ENCODE results near the gene ZNF655. TPM values are rescaled to one million over a fixed set of nuclear protein-coding genes. Genes with fewer than 3 reads are reported as not detected.
"Not testable (repeated sequence)": the region's sequence is repeated elsewhere in the genome, so short reads cannot be mapped to it uniquely, and the experiment has no call there.

The ZNF655 gene
- total RNA-seq, 2 donors from 2014 or later: 36.2 to 41.9 TPM

DNA sequence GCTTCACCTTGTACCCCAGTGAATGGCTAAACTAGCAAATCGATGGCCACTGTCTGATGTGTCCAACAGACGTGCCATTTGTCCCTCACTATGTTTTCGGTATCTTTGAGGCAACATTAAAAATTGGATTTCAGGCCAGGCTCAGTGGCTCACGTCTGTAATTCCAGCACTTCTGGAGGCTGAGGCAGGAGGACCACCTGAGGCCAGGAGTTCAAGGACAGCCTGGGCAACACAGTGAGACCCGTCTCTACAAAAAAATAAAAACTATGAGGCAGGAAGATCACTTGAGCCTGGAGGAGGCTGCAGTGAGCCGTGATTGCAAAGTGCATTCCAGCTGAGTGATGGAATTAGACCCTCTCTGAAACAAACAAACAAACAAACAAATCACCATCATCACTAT, 14.5 kb upstream of the ZNF655 start:
- TF ChIP-seq, protein P1, sequence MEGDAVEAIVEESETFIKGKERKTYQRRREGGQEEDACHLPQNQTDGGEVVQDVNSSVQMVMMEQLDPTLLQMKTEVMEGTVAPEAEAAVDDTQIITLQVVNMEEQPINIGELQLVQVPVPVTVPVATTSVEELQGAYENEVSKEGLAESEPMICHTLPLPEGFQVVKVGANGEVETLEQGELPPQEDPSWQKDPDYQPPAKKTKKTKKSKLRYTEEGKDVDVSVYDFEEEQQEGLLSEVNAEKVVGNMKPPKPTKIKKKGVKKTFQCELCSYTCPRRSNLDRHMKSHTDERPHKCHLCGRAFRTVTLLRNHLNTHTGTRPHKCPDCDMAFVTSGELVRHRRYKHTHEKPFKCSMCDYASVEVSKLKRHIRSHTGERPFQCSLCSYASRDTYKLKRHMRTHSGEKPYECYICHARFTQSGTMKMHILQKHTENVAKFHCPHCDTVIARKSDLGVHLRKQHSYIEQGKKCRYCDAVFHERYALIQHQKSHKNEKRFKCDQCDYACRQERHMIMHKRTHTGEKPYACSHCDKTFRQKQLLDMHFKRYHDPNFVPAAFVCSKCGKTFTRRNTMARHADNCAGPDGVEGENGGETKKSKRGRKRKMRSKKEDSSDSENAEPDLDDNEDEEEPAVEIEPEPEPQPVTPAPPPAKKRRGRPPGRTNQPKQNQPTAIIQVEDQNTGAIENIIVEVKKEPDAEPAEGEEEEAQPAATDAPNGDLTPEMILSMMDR (IDR thresholded peaks at IDR 0.05): no peak
- no peak for DNase-seq (ENCODE audit: low spot score)
- H3K9me3 ChIP-seq: peaks cover 5 to 28% of the 10 kb centered on the region in 2 donors

DNA sequence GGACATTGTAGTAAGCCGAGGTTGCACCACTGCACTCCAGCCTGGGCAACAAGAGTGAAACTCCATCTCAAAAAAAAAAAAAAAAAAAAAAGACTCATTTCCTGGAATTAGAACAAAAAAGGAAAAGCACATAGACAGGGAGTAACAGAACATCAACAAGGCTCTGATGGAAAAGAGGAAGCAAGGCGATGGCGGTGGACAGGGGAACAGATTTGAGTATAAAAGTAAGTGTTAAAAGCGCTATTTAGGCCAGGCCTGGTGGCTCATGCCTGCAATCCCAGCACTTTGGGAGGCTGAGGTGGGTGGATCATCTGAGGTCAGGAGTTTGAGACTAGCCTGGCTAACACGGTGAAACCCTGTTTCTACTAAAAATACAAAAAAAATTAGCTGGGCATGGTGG, 13.1 kb upstream of the ZNF655 start:
- not testable (repeated sequence) for H3K4me1 ChIP-seq; H3K27ac ChIP-seq; H3K27me3 ChIP-seq; DNase-seq (ENCODE audit: low spot score); H3K4me3 ChIP-seq
- H3K9me3 ChIP-seq: peaks cover 4 to 20% of the 10 kb centered on the region in 2 donors
- peaks cover 15% of the 10 kb centered on the region for H3K36me3 ChIP-seq

More for the DNA sequence above, 14.5 kb upstream of the ZNF655 start:
- H3K36me3 ChIP-seq: peaks cover 15% of the 10 kb centered on the region
- no peak overlapping the region for H3K4me3 ChIP-seq
- no peaks in the 10 kb centered on the region for H3K27me3 ChIP-seq
- no peaks in the 10 kb centered on the region for H3K4me1 ChIP-seq
- H3K27ac ChIP-seq: no peak overlapping the region

DNA sequence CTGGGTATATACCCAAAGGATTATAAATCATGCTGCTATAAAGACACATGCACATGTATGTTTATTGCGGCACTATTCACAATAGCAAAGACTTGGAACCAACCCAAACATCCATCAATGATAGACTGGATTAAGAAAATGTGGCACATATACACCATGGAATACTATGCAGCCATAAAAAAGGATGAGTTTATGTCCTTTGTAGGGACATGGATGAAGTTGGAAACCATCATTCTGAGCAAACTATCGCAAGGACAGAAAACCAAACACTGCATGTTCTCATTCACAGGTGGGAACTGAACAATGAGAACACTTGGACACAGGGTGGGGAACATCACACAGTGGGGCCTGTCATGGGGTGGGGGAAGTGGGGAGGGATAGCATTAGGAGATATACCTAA, 8.9 kb upstream of the ZNF655 start:
- H3K9me3 ChIP-seq; DNase-seq (ENCODE audit: low spot score); H3K27me3 ChIP-seq; H3K27ac ChIP-seq; H3K4me3 ChIP-seq: not testable (repeated sequence)
- H3K4me1 ChIP-seq: peaks cover 0 to 19% of the 10 kb centered on the region in 2 donors
- peaks cover 15% of the 10 kb centered on the region for H3K36me3 ChIP-seq

DNA sequence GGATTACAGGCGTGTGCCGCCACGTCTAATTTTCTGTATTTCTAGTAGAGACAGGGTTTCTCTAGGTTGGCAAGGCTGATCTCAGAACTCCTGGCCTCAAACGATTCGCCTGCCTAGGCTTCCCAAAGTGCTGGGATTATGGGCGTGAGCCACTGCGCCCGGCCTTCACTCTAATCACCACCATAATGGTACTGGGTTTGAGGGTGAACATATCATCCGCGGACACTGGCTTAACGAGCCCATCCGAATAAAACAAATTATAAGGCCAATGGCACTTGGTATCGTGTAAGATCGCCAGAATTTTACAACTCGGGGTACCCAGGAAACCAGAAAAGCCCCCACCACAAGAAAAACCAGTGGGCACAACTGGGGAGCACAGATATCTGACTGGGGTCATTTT, 7.1 kb upstream of the ZNF655 start:
- TF ChIP-seq, protein P1 (IDR thresholded peaks at IDR 0.05): no peak
- Histone ChIP-seq H3K27ac (peak overlapping the region; percentile 84 to 92), H3K9me3 (peaks cover 0 to 3% of the 10 kb centered on the region in 2 donors), H3K27me3 (no peaks in the 10 kb centered on the region), H3K36me3 (peaks cover 15% of the 10 kb centered on the region), H3K4me1 (peaks cover 0 to 19% of the 10 kb centered on the region in 2 donors), H3K4me3 (peak overlapping the region; percentile 82 to 94)
- DNase-seq (ENCODE audit: low spot score): no peak

DNA sequence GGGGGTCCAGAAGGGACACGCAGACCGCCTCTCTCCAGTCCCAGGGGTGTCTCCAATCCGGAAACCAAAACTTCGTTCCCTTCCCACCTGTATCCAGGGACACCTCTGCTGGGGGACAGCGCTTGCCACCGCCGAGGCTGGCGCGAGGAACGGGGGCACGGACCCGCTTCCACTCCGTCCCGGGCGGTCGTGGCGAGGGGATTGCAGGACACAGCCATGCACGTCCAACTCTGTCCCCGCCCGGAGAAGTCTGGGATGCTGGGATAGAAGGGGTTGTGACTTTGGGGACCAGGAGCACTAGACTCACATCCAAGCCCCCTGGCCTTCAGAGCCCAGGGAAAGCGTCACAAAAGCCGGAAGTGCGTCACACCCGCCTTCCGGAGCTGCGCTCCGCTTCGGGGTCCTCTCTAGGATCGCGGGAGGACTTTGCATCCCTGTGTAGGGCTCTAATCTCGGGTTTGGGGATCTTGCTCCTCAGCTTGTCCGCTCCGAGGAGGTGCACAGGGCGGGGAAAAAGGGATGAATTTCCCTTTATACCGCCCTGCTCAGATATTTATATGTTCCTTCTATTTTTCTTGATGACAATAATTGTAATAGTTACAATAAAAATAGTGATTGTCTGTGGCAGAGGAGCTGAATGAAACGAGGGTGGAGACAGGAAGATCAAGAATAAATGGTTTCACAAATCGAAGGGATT, 6.5 kb upstream of the ZNF655 start, which contains the start of gene FAM200A:
TSS of gene FAM200A (minus strand) at position 348 of the 697 bp plus-strand sequence. CDS start 3,707 bp downstream, outside the sequence.
- peak within 1 kb of the TSS; percentile 82 to 94 for H3K4me3 ChIP-seq
- TF ChIP-seq, protein P1 (IDR thresholded peaks at IDR 0.05): no peak
- H3K4me1 ChIP-seq: peaks cover 0 to 22% of the 10 kb centered on the region in 2 donors
- peaks cover 14% of the 10 kb centered on the region for H3K36me3 ChIP-seq
- no peaks in the 10 kb centered on the region for H3K27me3 ChIP-seq
- DNase-seq (ENCODE audit: low spot score): peak; percentile 86
- H3K9me3 ChIP-seq: peaks cover 0 to 3% of the 10 kb centered on the region in 2 donors
- H3K27ac ChIP-seq: peak within 1 kb of the TSS; percentile 84 to 92

DNA sequence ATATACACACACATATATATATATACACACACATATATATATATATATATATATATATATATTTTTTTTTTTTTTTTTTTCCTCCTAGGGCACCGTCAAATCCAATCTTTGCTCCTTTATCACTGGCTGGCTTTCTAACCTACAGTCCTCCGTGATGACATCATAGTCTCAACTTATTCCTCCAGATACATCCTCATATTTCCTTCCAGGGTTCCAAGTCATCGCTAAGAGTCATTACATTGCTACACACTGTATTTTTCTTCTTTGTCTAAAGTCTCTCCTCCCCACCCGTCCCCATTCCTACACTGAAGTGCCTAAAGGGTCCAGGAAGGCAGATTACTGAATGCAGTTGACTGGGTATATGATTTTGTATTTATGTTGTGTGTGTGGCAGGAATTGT, 5.4 kb upstream of the ZNF655 start:
- TF ChIP-seq, protein P1 (IDR thresholded peaks at IDR 0.05): no peak
- no peak for DNase-seq (ENCODE audit: low spot score)
- no peaks in the 10 kb centered on the region for H3K27me3 ChIP-seq
- H3K36me3 ChIP-seq: peaks cover 3% of the 10 kb centered on the region
- no peaks in the 10 kb centered on the region for H3K9me3 ChIP-seq
- no peak overlapping the region for H3K27ac ChIP-seq
- H3K4me3 ChIP-seq: no peak overlapping the region
- H3K4me1 ChIP-seq: peaks cover 0 to 31% of the 10 kb centered on the region in 2 donors

DNA sequence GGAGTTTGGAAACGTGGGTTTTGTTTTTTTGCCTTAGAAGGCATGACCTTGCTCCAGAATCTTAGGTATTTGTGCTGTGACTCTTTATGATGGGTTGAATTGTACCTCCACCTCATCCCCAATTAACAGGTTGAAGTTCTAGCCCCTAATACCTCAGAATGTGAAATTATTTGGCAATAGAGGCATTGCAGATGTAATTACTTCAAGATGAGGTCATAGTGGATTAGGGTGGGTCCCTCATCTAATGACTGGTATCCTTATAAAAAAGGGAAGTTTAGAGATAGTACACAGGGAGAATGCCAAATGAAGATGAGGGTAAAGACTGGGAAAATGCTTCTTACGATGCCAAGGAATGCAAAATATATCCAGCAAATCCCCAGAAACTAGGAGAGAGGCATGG, 3.5 kb upstream of the ZNF655 start:
- Histone ChIP-seq H3K36me3 (no peaks in the 10 kb centered on the region), H3K9me3 (no peaks in the 10 kb centered on the region), H3K4me1 (peaks cover 0 to 39% of the 10 kb centered on the region in 2 donors), H3K27ac (no peak overlapping the region), H3K4me3 (no peak overlapping the region), H3K27me3 (no peaks in the 10 kb centered on the region)
- TF ChIP-seq, protein P1 (IDR thresholded peaks at IDR 0.05): no peak
- no peak for DNase-seq (ENCODE audit: low spot score)
